ENCODE data around the gene MBOAT7. TPM values are rescaled to one million over a fixed set of nuclear protein-coding genes. Genes with fewer than 3 reads are reported as not detected.
A peak's percentile ranks its signal among the peaks of the same experiment; 100 is the strongest.
"Not testable (repeated sequence)": the region's sequence is repeated elsewhere in the genome, so short reads cannot be mapped to it uniquely, and the experiment has no call there.

Gene MBOAT7
- total RNA-seq, 1 donor from 2014 or later = 18.3 TPM

DNA sequence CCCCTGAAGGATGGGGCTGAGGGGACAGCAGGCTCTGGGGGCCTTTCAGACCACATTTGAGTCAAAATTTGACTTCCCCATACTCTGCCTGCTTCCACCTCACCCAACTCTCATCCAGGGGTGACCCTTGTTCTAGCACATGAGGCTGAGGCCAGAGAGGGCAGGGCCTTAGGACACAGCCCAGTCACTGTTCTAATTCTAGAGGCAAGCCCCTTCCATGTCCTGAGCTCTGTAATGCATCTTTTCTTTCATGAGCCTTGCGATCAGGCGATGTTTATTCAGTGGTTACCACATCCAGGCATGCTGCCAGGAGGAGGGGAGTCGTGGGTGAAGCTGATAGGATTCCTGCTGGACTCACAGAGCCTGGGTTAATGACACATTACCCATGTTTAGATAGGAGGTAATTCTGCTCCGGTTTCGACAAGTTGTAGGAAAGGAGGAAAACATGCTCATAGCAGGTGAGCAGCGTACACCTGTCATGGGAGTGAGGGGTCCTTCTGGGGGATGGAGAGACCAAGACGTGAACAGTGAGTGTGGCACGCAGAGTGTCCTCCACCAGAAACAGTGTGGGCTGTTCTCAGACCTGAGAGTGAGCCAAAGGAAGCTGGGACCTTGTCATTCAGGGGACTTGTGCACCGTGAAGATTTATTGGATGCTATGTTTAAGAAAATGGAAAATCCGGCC, 20.6 kb upstream of the MBOAT7 start:
- DNase-seq (ENCODE audit: low spot score in 2 of 2) = peak; percentile 62 to 76
- no peak for FAIRE-seq

DNA sequence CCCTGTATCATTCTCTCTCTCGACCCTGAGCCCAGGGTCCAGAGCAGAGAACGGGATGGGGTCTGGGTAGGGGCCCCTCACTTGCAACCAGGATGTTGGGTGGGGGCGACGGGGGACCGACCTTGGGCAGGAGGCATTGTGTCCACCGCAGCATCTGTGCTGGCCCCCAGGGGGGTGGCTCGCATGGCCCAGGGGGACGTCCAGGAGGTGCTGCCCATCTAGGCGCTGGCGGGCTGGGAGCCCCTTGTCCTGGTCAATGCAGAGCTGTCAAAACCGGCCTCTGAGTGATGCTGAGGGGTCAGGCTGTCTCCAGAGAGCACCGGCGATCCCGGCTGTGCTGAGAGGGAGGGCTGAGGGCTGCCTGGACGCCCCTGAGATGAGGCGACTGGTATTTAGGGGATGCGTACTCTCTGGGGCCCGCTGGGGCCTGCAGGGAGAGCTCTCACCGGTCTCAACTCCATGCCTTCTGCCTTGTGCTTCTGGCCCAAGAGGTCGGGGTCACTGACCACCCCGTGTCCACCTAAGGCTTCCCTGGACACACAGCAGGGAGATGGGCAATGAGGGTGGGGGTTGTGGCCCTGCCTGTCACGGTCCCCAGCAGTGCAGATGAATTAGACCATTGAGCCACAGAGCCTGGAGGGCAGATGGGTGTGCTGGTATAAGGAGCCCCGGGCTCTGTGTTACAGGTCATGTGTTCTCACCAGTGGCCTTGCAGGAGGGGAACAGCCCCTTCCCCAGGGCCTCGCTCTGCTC, 19.9 kb upstream of the MBOAT7 start:
- FAIRE-seq (no peak), DNase-seq (ENCODE audit: low spot score in 2 of 2) (no peak)

- no peak for FAIRE-seq
- no peak for DNase-seq (ENCODE audit: low spot score in 2 of 2)
These were observed 19.3 kb upstream of the MBOAT7 start for GRCh38 chr19:54208784-54209057.

GRCh38 chr19:54207983-54208783, 18.8 kb upstream of the MBOAT7 start:
- FAIRE-seq (no peak), DNase-seq (ENCODE audit: low spot score in 2 of 2) (no peak)

GRCh38 chr19:54207676-54207982, 18.2 kb upstream of the MBOAT7 start:
- FAIRE-seq (no peak), DNase-seq (ENCODE audit: low spot score in 2 of 2) (no peak)

GRCh38 chr19:54207193-54207592, 17.8 kb upstream of the MBOAT7 start:
- DNase-seq (ENCODE audit: low spot score in 2 of 2); FAIRE-seq: not testable (repeated sequence)

DNA sequence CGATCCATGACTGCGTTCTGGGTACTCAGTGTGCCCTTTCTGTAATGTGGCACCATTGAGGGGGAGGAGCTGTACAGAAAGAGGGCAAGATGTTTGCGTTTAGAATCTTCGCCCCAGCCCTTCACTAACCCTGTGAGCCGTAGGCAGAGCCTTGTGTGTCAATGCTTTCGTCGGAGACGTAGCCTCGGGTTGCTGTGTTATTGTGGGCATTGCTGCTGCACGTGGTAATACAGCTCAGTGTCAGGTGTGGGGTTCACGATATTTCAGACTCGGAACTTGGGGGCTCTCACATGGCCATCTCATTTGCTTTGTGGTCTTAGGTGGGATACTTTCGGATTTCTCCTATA, 17.4 kb upstream of the MBOAT7 start:
- FAIRE-seq = no peak

DNA sequence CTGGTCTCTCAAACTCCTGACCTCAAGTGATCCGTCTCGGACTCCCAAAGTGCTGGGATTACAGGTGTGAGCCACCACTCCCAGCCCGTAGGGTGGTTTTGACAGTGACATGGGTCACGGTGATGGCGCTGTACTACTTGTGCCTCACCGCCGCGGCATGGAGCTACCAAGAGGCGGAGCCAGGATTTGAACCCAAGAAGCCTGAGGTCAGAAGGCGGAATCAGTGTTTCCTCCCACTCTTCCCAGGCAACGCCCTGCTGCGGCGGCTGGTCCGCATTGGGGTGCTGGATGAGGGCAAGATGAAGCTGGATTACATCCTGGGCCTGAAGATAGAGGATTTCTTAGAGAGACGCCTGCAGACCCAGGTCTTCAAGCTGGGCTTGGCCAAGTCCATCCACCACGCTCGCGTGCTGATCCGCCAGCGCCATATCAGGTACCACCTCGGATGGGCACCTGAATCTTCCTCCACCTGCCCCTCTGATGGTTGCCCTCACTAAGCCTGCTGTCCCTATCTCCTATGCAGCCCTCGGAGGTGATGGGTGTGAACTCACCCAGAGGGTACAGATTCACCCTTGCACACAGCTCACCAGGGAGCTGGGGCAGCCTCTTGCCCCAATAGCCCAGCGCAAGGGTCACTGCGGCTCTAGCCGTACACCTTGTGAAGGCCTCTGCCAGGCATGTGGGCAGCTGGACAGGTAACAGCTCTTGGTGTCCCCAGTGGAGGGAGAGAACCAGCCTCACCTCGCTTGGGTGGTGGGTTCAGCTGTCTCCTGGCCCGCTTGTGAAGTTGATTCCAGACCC, 16.9 kb upstream of the MBOAT7 start:
- no peak for FAIRE-seq

More for the DNA sequence above, 17.4 kb upstream of the MBOAT7 start:
- DNase-seq (ENCODE audit: low spot score in 2 of 2) = no peak

GRCh38 chr19:54204767-54205468, 15.5 kb upstream of the MBOAT7 start:
- FAIRE-seq (no peak), DNase-seq (ENCODE audit: low spot score in 2 of 2) (no peak)

More for the DNA sequence above, 16.9 kb upstream of the MBOAT7 start:
- DNase-seq (ENCODE audit: low spot score in 2 of 2) = no peak

DNA sequence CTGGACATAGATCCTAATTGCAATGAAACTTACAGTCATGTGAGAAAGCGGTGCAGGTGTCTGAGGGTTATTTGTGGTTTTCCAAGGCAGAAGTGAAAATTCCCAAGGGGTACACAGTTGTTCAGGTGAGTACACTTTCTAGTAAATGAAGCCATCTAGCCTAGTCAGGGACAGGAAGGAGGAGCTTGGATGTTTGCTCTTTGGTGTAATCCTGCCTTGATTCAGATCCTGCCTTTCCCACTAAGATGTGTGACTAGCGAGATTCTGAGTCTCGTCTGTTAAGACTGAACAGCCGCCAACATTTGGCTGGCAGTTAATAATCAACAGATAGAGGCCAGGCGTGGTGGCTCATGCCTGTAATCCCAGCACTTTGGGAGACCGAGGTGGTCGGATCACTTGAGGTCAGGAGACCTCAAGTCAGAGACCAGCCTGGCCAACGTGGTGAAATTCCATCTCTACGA, 13.8 kb upstream of the MBOAT7 start:
- DNase-seq (ENCODE audit: low spot score in 2 of 2) (no peak), FAIRE-seq (no peak)

DNA sequence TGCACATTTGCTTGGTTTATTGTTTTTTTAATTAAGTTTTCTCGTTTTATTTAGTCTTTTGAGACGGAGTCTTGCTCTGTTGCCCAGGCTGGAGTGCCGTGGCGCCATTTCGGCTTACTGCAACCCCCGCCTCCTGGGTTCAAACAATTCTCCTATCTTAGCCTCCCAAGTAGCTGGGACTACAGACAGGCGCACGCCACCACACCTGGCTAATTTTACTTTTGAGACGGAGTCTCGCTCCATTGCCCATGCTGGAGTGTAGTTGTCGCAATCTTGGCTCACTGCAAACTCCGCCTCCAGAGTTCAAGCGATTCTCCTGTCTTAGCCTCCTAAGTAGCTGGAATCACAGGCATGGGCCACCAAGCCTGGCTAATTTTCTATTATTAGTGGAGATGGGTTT, 12.6 kb upstream of the MBOAT7 start:
- DNase-seq (ENCODE audit: low spot score in 2 of 2) (no peak), FAIRE-seq (no peak)

- FAIRE-seq (no peak), DNase-seq (ENCODE audit: low spot score in 2 of 2) (no peak)
These were observed 11.9 kb upstream of the MBOAT7 start for GRCh38 chr19:54201172-54201701.

DNA sequence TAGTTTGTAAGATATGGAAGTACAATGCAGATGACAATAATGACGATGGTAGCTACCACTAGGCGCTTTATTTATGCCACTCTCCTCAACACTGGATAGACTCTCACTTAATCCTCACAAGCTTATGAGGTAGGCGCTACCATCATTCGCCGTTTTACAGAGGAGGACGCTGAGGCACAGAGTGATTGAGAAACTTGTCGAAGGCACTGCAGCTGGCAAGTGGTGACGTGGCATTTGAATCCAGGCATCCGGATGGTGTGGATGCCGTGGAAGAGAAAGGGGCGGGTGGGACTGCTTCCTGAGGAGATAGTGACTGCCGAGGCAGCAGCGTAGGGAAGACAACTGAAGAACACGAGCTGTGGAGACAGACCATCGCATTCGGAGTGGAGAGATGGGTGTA, 10.0 kb upstream of the MBOAT7 start:
- no peak for FAIRE-seq

DNA sequence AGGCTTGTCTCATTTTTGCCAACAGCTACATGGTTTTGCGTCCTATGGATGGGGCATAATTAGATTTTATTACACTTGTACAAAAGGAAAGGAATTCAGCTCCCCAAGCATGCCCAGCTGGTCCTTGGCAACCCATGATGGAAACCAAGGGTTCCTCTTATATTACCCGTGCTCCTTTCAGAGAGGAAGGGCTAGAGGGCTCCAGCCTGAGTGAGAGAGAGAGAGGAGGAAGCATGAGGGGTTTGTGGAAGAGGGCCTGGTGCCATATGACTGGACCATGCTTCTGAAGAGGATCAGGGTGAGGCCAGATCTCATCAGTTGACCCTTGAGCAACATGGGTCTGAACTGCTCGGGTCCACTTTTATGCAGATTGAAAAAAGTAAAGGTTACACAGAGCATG, 7.7 kb upstream of the MBOAT7 start:
- FAIRE-seq = no peak
- DNase-seq (ENCODE audit: low spot score in 2 of 2) = no peak

More for the DNA sequence above, 10.0 kb upstream of the MBOAT7 start:
- no peak for DNase-seq (ENCODE audit: low spot score in 2 of 2)

- FAIRE-seq (no peak), DNase-seq (ENCODE audit: low spot score in 2 of 2) (no peak)
These were observed 7.2 kb upstream of the MBOAT7 start for GRCh38 chr19:54196536-54196935.

DNA sequence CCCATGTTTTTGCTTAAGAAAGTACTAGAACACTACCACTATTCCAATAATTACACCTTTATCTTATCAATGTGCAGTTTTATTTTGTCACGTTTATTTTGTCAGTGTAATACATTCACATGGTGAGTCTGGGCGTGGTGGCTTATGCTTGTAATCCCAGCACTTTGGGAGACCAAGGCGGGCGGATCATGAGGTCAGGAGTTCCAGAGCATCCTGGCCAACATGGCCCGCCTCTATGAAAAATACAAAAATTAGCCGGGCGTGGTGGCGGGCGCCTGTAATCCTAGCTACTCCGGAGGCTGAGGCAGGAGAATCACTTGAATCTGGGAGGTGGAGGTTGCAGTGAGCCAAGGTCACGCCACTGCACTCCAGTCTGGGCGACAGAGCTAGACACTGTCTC, 5.1 kb upstream of the MBOAT7 start:
- DNase-seq (ENCODE audit: low spot score in 2 of 2); FAIRE-seq: not testable (repeated sequence)

DNA sequence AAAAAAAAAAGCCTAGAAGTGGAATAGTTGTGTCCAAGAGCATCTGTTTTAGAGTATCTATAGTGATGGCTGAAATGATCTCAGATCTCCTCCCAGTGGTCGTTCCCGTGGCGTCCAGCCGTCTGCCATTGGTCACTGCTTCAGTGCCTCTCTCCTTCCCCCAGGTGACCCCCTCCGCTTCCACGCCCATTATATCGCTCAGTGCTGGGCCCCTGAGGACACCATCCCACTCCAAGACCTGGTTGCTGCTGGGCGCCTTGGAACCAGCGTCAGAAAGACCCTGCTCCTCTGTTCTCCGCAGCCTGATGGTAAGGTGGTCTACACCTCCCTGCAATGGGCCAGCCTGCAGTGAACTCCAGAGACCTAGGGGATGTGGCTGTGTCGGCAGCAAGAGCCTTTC, 3.6 kb upstream of the MBOAT7 start:
- FAIRE-seq (no peak), DNase-seq (ENCODE audit: low spot score in 2 of 2) (no peak)

DNA sequence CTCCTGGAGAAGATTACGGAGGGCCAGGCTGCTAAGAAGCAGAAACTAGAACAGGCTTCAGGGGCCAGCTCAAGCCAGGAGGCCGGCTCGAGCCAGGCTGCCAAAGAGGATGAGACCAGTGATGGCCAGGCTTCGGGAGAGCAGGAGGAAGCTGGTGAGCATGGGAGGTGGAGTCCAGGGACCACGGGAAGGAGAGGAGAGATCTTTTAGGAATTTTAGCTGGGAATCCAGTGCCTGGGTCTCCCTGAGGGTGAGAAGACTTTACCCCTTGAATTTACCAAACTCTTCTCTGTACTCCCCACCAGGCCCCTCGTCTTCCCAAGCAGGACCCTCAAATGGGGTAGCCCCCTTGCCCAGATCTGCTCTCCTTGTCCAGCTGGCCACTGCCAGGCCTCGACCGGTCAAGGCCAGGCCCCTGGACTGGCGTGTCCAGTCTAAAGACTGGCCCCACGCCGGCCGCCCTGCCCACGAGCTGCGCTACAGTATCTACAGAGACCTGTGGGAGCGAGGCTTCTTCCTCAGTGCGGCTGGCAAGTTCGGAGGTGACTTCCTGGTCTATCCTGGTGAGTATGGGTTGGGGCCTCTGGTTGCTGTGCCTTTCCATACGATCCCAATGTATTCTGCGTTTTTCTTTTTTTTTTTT, 2.6 kb upstream of the MBOAT7 start:
- DNase-seq (ENCODE audit: low spot score in 2 of 2) = no peak
- no peak for FAIRE-seq

GRCh38 chr19:54191011-54191810, 1.8 kb upstream of the MBOAT7 start, which contains the start of gene TSEN34:
Gene TSEN34, plus strand, starts transcription at chr19:54191308. Its CDS starts 57 bp downstream, at chr19:54191365.
- FAIRE-seq = no peak

More at GRCh38 chr19:54191011-54191810, 1.8 kb upstream of the MBOAT7 start, which contains the start of gene TSEN34:
- DNase-seq (ENCODE audit: low spot score in 2 of 2) = peak; percentile 71 to 83
